ENCODE measurements around the gene GAA. TPM values are rescaled to one million over a fixed set of nuclear protein-coding genes. Genes with fewer than 3 reads are reported as not detected.
A peak's percentile ranks its signal among the peaks of the same experiment; 100 is the strongest.

Gene GAA
- total RNA-seq, 4 donors from 2014 or later, result 42.1 to 131 (median 83.2) TPM

GRCh38 chr17:80125656-80126448 lies 24.5 kb downstream of the GAA start:
- TF ChIP-seq, protein P1, sequence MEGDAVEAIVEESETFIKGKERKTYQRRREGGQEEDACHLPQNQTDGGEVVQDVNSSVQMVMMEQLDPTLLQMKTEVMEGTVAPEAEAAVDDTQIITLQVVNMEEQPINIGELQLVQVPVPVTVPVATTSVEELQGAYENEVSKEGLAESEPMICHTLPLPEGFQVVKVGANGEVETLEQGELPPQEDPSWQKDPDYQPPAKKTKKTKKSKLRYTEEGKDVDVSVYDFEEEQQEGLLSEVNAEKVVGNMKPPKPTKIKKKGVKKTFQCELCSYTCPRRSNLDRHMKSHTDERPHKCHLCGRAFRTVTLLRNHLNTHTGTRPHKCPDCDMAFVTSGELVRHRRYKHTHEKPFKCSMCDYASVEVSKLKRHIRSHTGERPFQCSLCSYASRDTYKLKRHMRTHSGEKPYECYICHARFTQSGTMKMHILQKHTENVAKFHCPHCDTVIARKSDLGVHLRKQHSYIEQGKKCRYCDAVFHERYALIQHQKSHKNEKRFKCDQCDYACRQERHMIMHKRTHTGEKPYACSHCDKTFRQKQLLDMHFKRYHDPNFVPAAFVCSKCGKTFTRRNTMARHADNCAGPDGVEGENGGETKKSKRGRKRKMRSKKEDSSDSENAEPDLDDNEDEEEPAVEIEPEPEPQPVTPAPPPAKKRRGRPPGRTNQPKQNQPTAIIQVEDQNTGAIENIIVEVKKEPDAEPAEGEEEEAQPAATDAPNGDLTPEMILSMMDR (IDR thresholded peaks at IDR 0.05), result no peak
- TF ChIP-seq POLR2A (IDR thresholded peaks at IDR 0.05), result no peak
- no peaks in the 10 kb centered on the region for H3K9me3 ChIP-seq
- intact Hi-C loops (cut with DNase I), result no loop called here
- peaks cover 0 to 15% of the 10 kb centered on the region in 2 donors for H3K4me1 ChIP-seq
- H3K36me3 ChIP-seq, result no peaks in the 10 kb centered on the region
- 55 to 59% methylated on average over 14 of the region's 14 CpGs for WGBS, 2 donors
- no peak overlapping the region for H3K27ac ChIP-seq
- H3K4me3 ChIP-seq (replicated peaks in 1 of 3), result no peak overlapping the region
- peak; percentile 26 to 50 for DNase-seq
- no peaks in the 10 kb centered on the region for H3K27me3 ChIP-seq

DNA sequence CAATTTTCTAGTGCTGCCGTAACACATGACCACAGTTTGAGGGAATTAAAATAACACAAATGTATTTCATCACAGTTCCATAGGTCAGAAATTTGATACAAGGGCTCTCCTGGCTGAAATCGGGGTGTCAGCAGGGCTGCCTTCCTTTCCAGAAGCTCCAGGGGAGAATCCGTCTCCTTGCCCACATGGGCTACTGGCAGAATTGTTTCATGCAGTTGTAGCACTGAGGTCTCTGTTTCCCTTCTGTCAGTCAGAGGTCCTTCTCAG lies 25.0 kb downstream of the GAA start:
- H3K36me3 ChIP-seq, result no peaks in the 10 kb centered on the region
- H3K27ac ChIP-seq, result no peak overlapping the region
- H3K4me1 ChIP-seq, result peaks cover 0 to 15% of the 10 kb centered on the region in 2 donors
- whole genome bisulfite sequencing, 2 donors, result 77 to 86% methylated on average over 3 of the region's 3 CpGs
- no peak overlapping the region for H3K4me3 ChIP-seq (replicated peaks in 1 of 3)
- no peaks in the 10 kb centered on the region for H3K27me3 ChIP-seq
- no peak for DNase-seq
- intact Hi-C loops (cut with DNase I), result no loop called here
- TF ChIP-seq, protein P1 (IDR thresholded peaks at IDR 0.05), result no peak
- no peak for TF ChIP-seq POLR2A (IDR thresholded peaks at IDR 0.05)
- H3K9me3 ChIP-seq, result no peaks in the 10 kb centered on the region

GRCh38 chr17:80129006-80129565 lies 27.7 kb downstream of the GAA start:
- no peak for DNase-seq
- Histone ChIP-seq H3K4me1 (peaks cover 0 to 15% of the 10 kb centered on the region in 2 donors), H3K36me3 (peaks cover 7 to 8% of the 10 kb centered on the region in 2 donors), H3K27ac (no peak overlapping the region), H3K4me3 (replicated peaks in 1 of 3) (no peak overlapping the region), H3K27me3 (no peaks in the 10 kb centered on the region), H3K9me3 (no peaks in the 10 kb centered on the region)
- 32 to 37% methylated on average over 4 of the region's 4 CpGs for WGBS, 2 donors
- intact Hi-C loops (cut with DNase I), result no loop called here
- TF ChIP-seq POLR2A (IDR thresholded peaks at IDR 0.05), result no peak
- TF ChIP-seq, protein P1 (IDR thresholded peaks at IDR 0.05), result no peak

GRCh38 chr17:80130992-80131391 lies 29.6 kb downstream of the GAA start:
- no peak overlapping the region for H3K4me3 ChIP-seq (replicated peaks in 1 of 3)
- H3K27me3 ChIP-seq, result no peaks in the 10 kb centered on the region
- peaks cover 25% of the 10 kb centered on the region in 2 donors for H3K36me3 ChIP-seq
- 87 to 90% methylated on average over 3 of the region's 3 CpGs for WGBS, 2 donors
- no peak for DNase-seq
- TF ChIP-seq, protein P1 (IDR thresholded peaks at IDR 0.05), result no peak
- no peak for TF ChIP-seq POLR2A (IDR thresholded peaks at IDR 0.05)
- intact Hi-C loops (cut with DNase I), result no loop called here
- H3K9me3 ChIP-seq, result no peaks in the 10 kb centered on the region
- peaks cover 0 to 3% of the 10 kb centered on the region in 2 donors for H3K4me1 ChIP-seq
- no peak overlapping the region for H3K27ac ChIP-seq

- intact Hi-C loops (cut with DNase I), result no loop called here
- no peaks in the 10 kb centered on the region for H3K4me1 ChIP-seq
- no peak overlapping the region for H3K4me3 ChIP-seq (replicated peaks in 1 of 3)
- peaks cover 46% of the 10 kb centered on the region in 2 donors for H3K36me3 ChIP-seq
- WGBS, 2 donors, result 92 to 94% methylated on average over 5 of the region's 5 CpGs
- DNase-seq, result no peak
- no peaks in the 10 kb centered on the region for H3K27me3 ChIP-seq
- TF ChIP-seq, protein P1 (IDR thresholded peaks at IDR 0.05), result no peak
- no peak for TF ChIP-seq POLR2A (IDR thresholded peaks at IDR 0.05)
- H3K9me3 ChIP-seq, result no peaks in the 10 kb centered on the region
- no peak overlapping the region for H3K27ac ChIP-seq
These were observed 31.7 kb downstream of the GAA start for GRCh38 chr17:80132906-80133625.
